H1 (cell line): ENCODE results near the gene HES3. TPM values are rescaled to one million over a fixed set of nuclear protein-coding genes. Genes with fewer than 3 reads are reported as not detected.

Experiments
- CTCF ChIA-PET: fragments of 300-600 bp; sonication (Branson Sonifier 250); formaldehyde crosslinking; loops from one replicate; lab custom pipeline; 2021; ENCODE audit not compliant: partially characterized antibody; lab: Charles Lee
- POLR2A ChIA-PET: fragments of 300-600 bp; sonication (Branson Sonifier 250); formaldehyde crosslinking; loops from one replicate; lab custom pipeline; 2021; ENCODE audit warnings: inconsistent platforms; ENCODE audit not compliant: partially characterized antibody; lab: Charles Lee
- DNase-seq, 2 experiments: peaks; one replicate each; pipeline versions ENCODE4 v3.0.0 to v3.0.0-alpha.2; 2010 to 2022; ENCODE audit warnings: low spot score in 2 of 2, low read depth in 1 of 2, mixed read lengths in 1 of 2
- FAIRE-seq: peaks from 2 replicates; lab custom pipeline; 2011; peaks lifted over from hg19 to GRCh38; lab: Jason Lieb, UNC
- H2AFZ ChIP-seq: 2 replicates; pipeline ENCODE4 v1.8.1; 2012; ENCODE audit warnings: low read length, inconsistent platforms
- H2AK5ac ChIP-seq: 2 replicates; pipeline ENCODE4 v1.6.1; 2013; ENCODE audit warnings: low read depth, low read length
- H2BK120ac ChIP-seq: replicated peaks from 2 replicates; pipeline ENCODE3; 2013; ENCODE audit warnings: low read depth, low read length, inconsistent platforms
- H2BK12ac ChIP-seq: 2 replicates; pipeline ENCODE4 v1.6.1; 2013; ENCODE audit warnings: low read depth, low read length
- H2BK15ac ChIP-seq: 2 replicates; pipeline ENCODE4 v1.6.1; 2013; ENCODE audit warnings: low read length
- H2BK20ac ChIP-seq: 2 replicates; pipeline ENCODE4 v1.6.1; 2013; ENCODE audit warnings: low read length
- H2BK5ac ChIP-seq: 2 replicates; pipeline ENCODE4 v1.6.1; 2013; ENCODE audit warnings: low read depth, low read length
- H3K14ac ChIP-seq: 2 replicates; pipeline ENCODE4 v1.6.1; 2013; ENCODE audit warnings: inconsistent platforms; ENCODE audit not compliant: insufficient read length
- H3K18ac ChIP-seq: 2 replicates; pipeline ENCODE4 v1.6.1; 2013; ENCODE audit warnings: low read length; ENCODE audit errors: extremely low read depth
- H3K23ac ChIP-seq: 2 replicates; pipeline ENCODE4 v1.6.1; 2013; ENCODE audit warnings: inconsistent platforms; ENCODE audit not compliant: insufficient read length
- H3K23me2 ChIP-seq: 2 replicates; pipeline ENCODE4 v1.6.1; 2013; ENCODE audit warnings: low read depth, low read length
- H3K27ac ChIP-seq: 2 replicates; pipeline ENCODE4 v1.6.1; 2011; ENCODE audit warnings: low read depth, low read length, inconsistent platforms
- H3K27me3 ChIP-seq, 4 experiments: replicated peaks in 1 of 4; 1 replicate in 1 of 4; 2 replicates in 3 of 4; pipeline versions ENCODE4 v1.6.1 to v1.8.1; 2011 to 2013; ENCODE audit warnings: low read length in 3 of 4, mild to moderate bottlenecking in 3 of 4, inconsistent platforms in 2 of 4, mixed read lengths in 2 of 4, moderate library complexity in 1 of 4; ENCODE audit not compliant: control insufficient read depth in 3 of 4, insufficient read depth in 3 of 4; ENCODE audit errors: extremely low read depth in 1 of 4
- H3K36me3 ChIP-seq, 4 experiments: 2 replicates each; pipeline versions ENCODE4 v1.6.1 to v1.8.1; 2011 to 2013; ENCODE audit warnings: mild to moderate bottlenecking in 4 of 4, low read length in 3 of 4, moderate library complexity in 2 of 4, control low read depth in 1 of 4, inconsistent platforms in 1 of 4; ENCODE audit not compliant: insufficient read depth in 4 of 4, control insufficient read depth in 2 of 4
- H3K4ac ChIP-seq: replicated peaks from 2 replicates; pipeline ENCODE3; 2013; ENCODE audit warnings: low read length, low read depth, mixed read lengths, inconsistent platforms; ENCODE audit not compliant: insufficient read length
- H3K4me1 ChIP-seq, 4 experiments: replicated peaks in 1 of 4; 1 replicate in 1 of 4; 2 replicates in 3 of 4; pipeline versions ENCODE4 v1.6.1 to v1.8.1; 2011 to 2013; ENCODE audit warnings: low read length in 3 of 4, inconsistent platforms in 2 of 4, mixed read lengths in 1 of 4; ENCODE audit not compliant: insufficient read depth in 4 of 4, control insufficient read depth in 3 of 4
- H3K4me2 ChIP-seq, 2 experiments: 2 replicates each; pipeline versions ENCODE4 v1.6.1 to v1.8.1; 2011 to 2013; ENCODE audit warnings: low read depth in 2 of 2, low read length in 2 of 2, control low read depth in 1 of 2, inconsistent platforms in 1 of 2, mild to moderate bottlenecking in 1 of 2; ENCODE audit not compliant: insufficient read depth in 1 of 2
- H3K4me3 ChIP-seq, 4 experiments: fragments of 200-600, 300-600 bp in 1 of 4; sonication (generic), shearing (Covaris generic), sonication (Bioruptor Twin) in 1 of 4; 2 replicates each; pipeline versions ENCODE4 v1.5.1 to v1.8.1; 2011 to 2016; ENCODE audit warnings: low read length in 4 of 4, low read depth in 3 of 4, control low read depth in 2 of 4, inconsistent platforms in 2 of 4, mild to moderate bottlenecking in 2 of 4, mixed read lengths in 1 of 4, moderate library complexity in 1 of 4; ENCODE audit not compliant: insufficient read depth in 2 of 4; ENCODE audit errors: extremely low read depth in 1 of 4
- H3K56ac ChIP-seq: replicated peaks from 2 replicates; pipeline ENCODE3; 2013; ENCODE audit warnings: low read depth, mild to moderate bottlenecking, mixed read lengths, low read length, inconsistent platforms; ENCODE audit not compliant: insufficient read length
- H3K79me1 ChIP-seq: 2 replicates; pipeline ENCODE4 v1.6.1; 2013; ENCODE audit warnings: low read depth, low read length, control low read depth
- H3K79me2 ChIP-seq, 2 experiments: 2 replicates each; pipeline versions ENCODE4 v1.6.1 to v1.8.1; 2012 to 2013; ENCODE audit warnings: low read length in 2 of 2, mild to moderate bottlenecking in 2 of 2, inconsistent platforms in 1 of 2; ENCODE audit not compliant: insufficient read depth in 2 of 2, control insufficient read depth in 1 of 2
- H3K9ac ChIP-seq, 4 experiments: replicated peaks in 1 of 4; 1 replicate in 1 of 4; 2 replicates in 3 of 4; pipeline versions ENCODE4 v1.6.1 to v1.8.1; 2011 to 2013; ENCODE audit warnings: low read depth in 3 of 4, low read length in 3 of 4, control low read depth in 2 of 4, mild to moderate bottlenecking in 2 of 4, moderate library complexity in 2 of 4, inconsistent platforms in 1 of 4; ENCODE audit errors: extremely low read depth in 1 of 4
- H3K9me3 ChIP-seq, 2 experiments: 2 replicates each; pipeline versions ENCODE4 v1.6.1 to v1.8.1; 2012 to 2013; ENCODE audit warnings: mild to moderate bottlenecking in 2 of 2, moderate library complexity in 2 of 2, control low read depth in 1 of 2, inconsistent platforms in 1 of 2, low read depth in 1 of 2, low read length in 1 of 2, mixed read lengths in 1 of 2; ENCODE audit not compliant: insufficient read depth in 2 of 2
- H4K20me1 ChIP-seq, 2 experiments: replicated peaks in 1 of 2; 2 replicates each; pipeline versions ENCODE3 to v1.8.1; 2011 to 2013; ENCODE audit warnings: inconsistent platforms in 2 of 2, low read length in 2 of 2, mild to moderate bottlenecking in 1 of 2; ENCODE audit not compliant: insufficient read depth in 2 of 2, control insufficient read depth in 1 of 2
- H4K5ac ChIP-seq: 2 replicates; pipeline ENCODE4 v1.6.1; 2013; ENCODE audit warnings: low read length, low read depth, mixed read lengths, inconsistent platforms; ENCODE audit not compliant: insufficient read length
- H4K8ac ChIP-seq: 2 replicates; pipeline ENCODE4 v1.8.0; 2013; ENCODE audit warnings: mild to moderate bottlenecking, moderate library complexity, low read length, inconsistent platforms; ENCODE audit not compliant: insufficient read depth; ENCODE audit errors: extremely low read depth
- H4K91ac ChIP-seq: replicated peaks from 2 replicates; pipeline ENCODE3; 2013; ENCODE audit warnings: low read length, mixed read lengths, inconsistent platforms; ENCODE audit not compliant: insufficient read length
- E2F6 ChIP-seq: IDR thresholded peaks from 2 replicates; pipeline ENCODE4 v1.6.1; 2012; ENCODE audit warnings: inconsistent platforms
- EGR1 ChIP-seq: IDR thresholded peaks from 2 replicates; pipeline ENCODE4 v1.6.1; 2011; ENCODE audit warnings: low read depth, low read length, borderline replicate concordance
- EZH2 ChIP-seq: fragments of 200-600 bp; sonication (generic); IDR thresholded peaks from 2 replicates; pipeline ENCODE4 v1.7.1; 2012; ENCODE audit warnings: low read depth, mild to moderate bottlenecking, moderate library complexity, low read length, inconsistent platforms; ENCODE audit not compliant: severe bottlenecking
- FOSL1 ChIP-seq: IDR thresholded peaks from 2 replicates; pipeline ENCODE4 v1.6.1; 2011; ENCODE audit warnings: mild to moderate bottlenecking, low read depth, low read length, moderate library complexity; ENCODE audit not compliant: insufficient read depth
- GABPA ChIP-seq: IDR thresholded peaks from 2 replicates; pipeline ENCODE4 v1.6.1; 2011; ENCODE audit warnings: mild to moderate bottlenecking, low read length, moderate library complexity, borderline replicate concordance; ENCODE audit not compliant: insufficient read depth
- JUN ChIP-seq: IDR thresholded peaks from 2 replicates; pipeline ENCODE4 v1.6.1; 2011; ENCODE audit warnings: low read depth, mild to moderate bottlenecking, improper control_type of control experiment, low read length
- KDM1A ChIP-seq: fragments of 200-600, 300-600 bp; sonication (generic); IDR thresholded peaks from 2 replicates; pipeline ENCODE4 v1.7.1; 2016; ENCODE audit warnings: mild to moderate bottlenecking, low read length, borderline replicate concordance
- POLR2A ChIP-seq, 2 experiments: IDR thresholded peaks; 1 replicate in 1 of 2; 2 replicates in 1 of 2; pipeline ENCODE4 v1.6.1; 2011; ENCODE audit warnings: low read depth in 2 of 2, low read length in 2 of 2, mild to moderate bottlenecking in 2 of 2; ENCODE audit errors: control extremely low read depth in 1 of 2
- POU5F1 ChIP-seq: IDR thresholded peaks from 2 replicates; pipeline ENCODE4 v1.6.1; 2011; ENCODE audit warnings: low read depth, mild to moderate bottlenecking, low read length, moderate library complexity
- RFX5 ChIP-seq: IDR thresholded peaks from 2 replicates; pipeline ENCODE4 v1.6.1; 2011; ENCODE audit warnings: low read depth, low read length, improper control_type of control experiment, borderline replicate concordance
- RNF2 ChIP-seq: fragments of 200-900, 300-1000 bp; sonication (generic); IDR thresholded peaks from 2 replicates; pipeline ENCODE4 v1.7.1; 2016; ENCODE audit warnings: borderline replicate concordance, low read depth, mild to moderate bottlenecking, antibody characterized with exemption, low read length; ENCODE audit not compliant: poor library complexity, severe bottlenecking; ENCODE audit errors: missing control alignments
- RXRA ChIP-seq: IDR thresholded peaks from 2 replicates; pipeline ENCODE4 v1.6.1; 2011; ENCODE audit warnings: low read depth, mild to moderate bottlenecking, low read length, moderate library complexity; ENCODE audit not compliant: insufficient read depth
- TAF7 ChIP-seq: optimal IDR thresholded peaks from 2 replicates; pipeline ENCODE3; 2011; ENCODE audit warnings: low read depth, mild to moderate bottlenecking, inconsistent platforms, low read length, moderate library complexity, borderline replicate concordance
- WGBS, 2 experiments: shearing (Covaris generic) in 1 of 2; methylation state at CpG; one replicate each; pipeline versions ENCODE4 v1.1.6 to v1.1.7; 2013 to 2015; ENCODE audit warnings: low lambda C conversion rate in 2 of 2, mixed read lengths in 2 of 2, inconsistent platforms in 1 of 2, low coverage in 1 of 2, missing lambda C conversion rate in 1 of 2; ENCODE audit not compliant: insufficient replicate concordance in 2 of 2, insufficient coverage in 1 of 2, insufficient read length in 1 of 2; ENCODE audit errors: extremely low coverage in 1 of 2, missing lambda C conversion rate in 1 of 2; 5-methylcytosine and 5-hydroxymethylcytosine counted together
- polyA plus RNA-seq, 7 experiments: library from polyadenylated mRNA; depleted of rRNA in 3 of 7; stranded (reverse) in 5 of 7; unstranded in 2 of 7; fragments of >200 nt in 5 of 7; fragments of 200-250 nt in 2 of 7; gene quantifications; 1 replicate in 5 of 7; 2 replicates in 1 of 7; 4 replicates in 1 of 7; pipeline versions ENCODE4 v1.2.1 to v1.2.3, GENCODE V29; 2011 to 2013; ENCODE audit warnings: missing spikeins in 2 of 7, mixed read lengths in 2 of 7
- total RNA-seq: library from RNA; stranded (reverse); fragmentation: NEBNext Ultra II Directional; extraction: Animal tissue kit (Norgen Biotek cat#: 25700); gene quantifications from 2 replicates; pipeline ENCODE4 v1.2.1, GENCODE V29; 2021

The HES3 gene
- total and polyA plus RNA-seq, 2 of the 8 experiments (the other 6 are each of a cell fraction or from before 2014, with no cell fraction given): 38.8 to 54.3 TPM

GRCh38 chr1:6252374-6252710 lies 8.4 kb downstream of the HES3 start:
- Histone ChIP-seq H3K36me3 (no peaks in the 10 kb centered on the region; a peak in 1 of 8 replicates), H4K8ac (no peak overlapping the region), H3K4me1 (peaks cover 0 to 9% (median 6%) of the 10 kb centered on the region in 4 experiments; a peak in 4 of 7 replicates), H3K79me1 (no peaks in the 10 kb centered on the region), H2AK5ac (no peak overlapping the region), H3K4me2 (no peak overlapping the region), H3K14ac (no peak overlapping the region), H3K9me3 (no peaks in the 10 kb centered on the region), H3K23me2 (peaks cover 11% of the 10 kb centered on the region; the same call in 1 of the 2 replicates), H3K9ac (no peak overlapping the region), H3K79me2 (no peaks in the 10 kb centered on the region), H2BK20ac (no peak overlapping the region), H3K56ac (no peak overlapping the region), H2BK120ac (no peak overlapping the region), H4K20me1 (peaks cover 7 to 33% of the 10 kb centered on the region in 2 experiments), H2BK12ac (no peak overlapping the region), H2AFZ (no peak overlapping the region), H3K4ac (no peak overlapping the region), H3K27me3 (peaks cover 16 to 41% (median 34%) of the 10 kb centered on the region in 4 experiments), H4K91ac (no peak overlapping the region), H3K23ac (no peak overlapping the region), H4K5ac (no peak overlapping the region), H2BK15ac (no peak overlapping the region), H3K27ac (no peak overlapping the region), H3K4me3 (no peak overlapping the region), H2BK5ac (no peak overlapping the region), H3K18ac (no peak overlapping the region)
- ChIA-PET CTCF (interaction anchor here (0.6 to 19.1 kb wide), 14 partner anchors 12 to 186 kb away, joined by 3 to 353 read pairs (median 6); partner anchors contain the start of genes RNF207 and RPL22), POLR2A (interaction anchor here (9.3 kb wide), 1 partner anchor 15 kb away, joined by 64 read pairs; the partner anchor contains the start of gene ICMT)
- DNase-seq (no peak), FAIRE-seq (no peak)
- 93% methylated on average over 4 of the region's 4 CpGs; no CpG with 5 or more reads in 1 of the 2 experiments for WGBS, 2 experiments
- TF ChIP-seq RNF2 (no peak), RXRA (no peak), EGR1 (no peak), EZH2 (no peak), JUN (no peak), E2F6 (no peak), RFX5 (no peak), POLR2A (IDR thresholded peaks at IDR 0.05; ENCODE audit: control extremely low read depth in 1 of 2, low read depth in 2 of 2, low read length in 2 of 2) (no peak), POU5F1 (no peak), GABPA (no peak), FOSL1 (no peak), TAF7 (no peak), KDM1A (no peak)
